HL-60 (cell line): Measurements from ENCODE around the gene RIPOR2.

ENCODE experiments used
- DNase-seq, 2 experiments: peaks; one replicate each; pipeline ENCODE4 v3.0.0-alpha.2; 2010 to 2020; ENCODE audit warnings: low read depth in 1 of 2, low spot score in 1 of 2
- H3K27ac ChIP-seq: fragments of 250-450 bp; sonication (Bioruptor Pico); replicated peaks from 2 replicates; pipeline ENCODE4 v1.5.1; 2020; ENCODE audit warnings: mild to moderate bottlenecking, moderate library complexity
- H3K27me3 ChIP-seq: fragments of 250-450 bp; sonication (Bioruptor Pico); 2 replicates; pipeline ENCODE4 v1.5.1; 2021; ENCODE audit warnings: mild to moderate bottlenecking, moderate library complexity; ENCODE audit not compliant: insufficient read depth, poor library complexity, severe bottlenecking
- H3K4me3 ChIP-seq: replicated peaks from 2 replicates; pipeline ENCODE4 v1.5.1; 2011; ENCODE audit warnings: mild to moderate bottlenecking, control low read depth, low read length; ENCODE audit not compliant: insufficient read depth
- CTCF ChIP-seq: IDR thresholded peaks from one replicate; pipeline ENCODE4 v1.5.1; 2011; ENCODE audit warnings: low read length, control low read depth, inconsistent platforms; ENCODE audit not compliant: insufficient read depth
- GABPA ChIP-seq: IDR thresholded peaks from 2 replicates; pipeline ENCODE4 v1.6.1; 2012; ENCODE audit warnings: low read depth
- POLR2AphosphoS5 ChIP-seq: IDR thresholded peaks from 2 replicates; pipeline ENCODE4 v1.6.1; 2012; ENCODE audit warnings: low read depth
- REST ChIP-seq: IDR thresholded peaks from 2 replicates; pipeline ENCODE4 v1.6.1; 2012; ENCODE audit warnings: low read depth; ENCODE audit not compliant: insufficient replicate concordance
- SPI1 ChIP-seq: IDR thresholded peaks from 2 replicates; pipeline ENCODE4 v1.6.1; 2012; ENCODE audit warnings: low read depth, mild to moderate bottlenecking, borderline replicate concordance
- long read RNA-seq: library from polyadenylated mRNA; unstranded; transcript quantifications from one replicate; pipeline ENCODE4 v2.0.0, GENCODE V29; 2020

Gene RIPOR2
- long read RNA-seq, partial matches to known transcripts = 0 of 2 reads
- long read RNA-seq, other reads (novel, unspliced or antisense) = 2 of 2 reads

GRCh38 chr6:24935366-24936152 lies at the start of gene RIPOR2:
TSS of gene RIPOR2 (minus strand) at chr6:24935960. CDS start at chr6:24935898, 62 bp downstream.
- peaks cover 6% of the 10 kb centered on the region for H3K27me3 ChIP-seq
- TF ChIP-seq GABPA = no peak
- TF ChIP-seq SPI1 = no peak
- TF ChIP-seq POLR2AphosphoS5 = no peak
- no peak for TF ChIP-seq CTCF
- no peak for TF ChIP-seq REST
- peak in 1 of 2 experiments; percentile 75 for DNase-seq
- H3K4me3 ChIP-seq = no peak within 1 kb of the TSS; the same call in 1 of the 2 replicates
- 0 out of 2 replicates have a peak within 1 kb of the TSS, but pooled peaks have one; percentile 5 for H3K27ac ChIP-seq

GRCh38 chr6:24985323-24985722 lies 49.6 kb upstream of the RIPOR2 start:
- H3K27ac ChIP-seq = no peak overlapping the region

More at GRCh38 chr6:24985323-24985722, 49.6 kb upstream of the RIPOR2 start:
- DNase-seq = no peak
- no peaks in the 10 kb centered on the region for H3K27me3 ChIP-seq
- H3K4me3 ChIP-seq = no peak overlapping the region
- no peak for TF ChIP-seq CTCF
- no peak for TF ChIP-seq SPI1
- TF ChIP-seq REST = no peak
- no peak for TF ChIP-seq GABPA
